ENCODE measurements around the gene KATNAL2.

KATNAL2 gene

GRCh38 chr18:46917108-46917802 lies at the start of gene KATNAL2, which contains the start of gene PIAS2:
Gene KATNAL2, plus strand, starts transcription at chr18:46917602. Its CDS starts 29,271 bp downstream, at chr18:46946873.
Gene PIAS2, minus strand, starts transcription at chr18:46917507. Its CDS starts 162 bp downstream, at chr18:46917345.
- peak; percentile 88 for DNase-seq

GRCh38 chr18:46868169-46868921 lies 49.1 kb upstream of the KATNAL2 start:
- peak; percentile 4 for DNase-seq

- no peak for DNase-seq
These were observed 39.9 kb upstream of the KATNAL2 start for GRCh38 chr18:46877329-46877987.

GRCh38 chr18:46883180-46883579 lies 34.2 kb upstream of the KATNAL2 start:
- DNase-seq: no peak

- DNase-seq: no peak
These were observed 30.5 kb upstream of the KATNAL2 start for GRCh38 chr18:46886893-46887292.

- DNase-seq: no peak
These were observed 28.4 kb upstream of the KATNAL2 start for GRCh38 chr18:46888965-46889364.

- no peak for DNase-seq
These were observed 25.6 kb upstream of the KATNAL2 start for GRCh38 chr18:46891742-46892214.

- no peak for DNase-seq
These were observed 24.6 kb upstream of the KATNAL2 start for GRCh38 chr18:46892842-46893241.

GRCh38 chr18:46893360-46893759 lies 24.0 kb upstream of the KATNAL2 start:
- no peak for DNase-seq

GRCh38 chr18:46894124-46894523 lies 23.3 kb upstream of the KATNAL2 start:
- DNase-seq: no peak

- DNase-seq: no peak
These were observed 18.0 kb upstream of the KATNAL2 start for GRCh38 chr18:46899274-46899948.

- DNase-seq: no peak
These were observed 14.0 kb upstream of the KATNAL2 start for GRCh38 chr18:46903406-46903805.

GRCh38 chr18:46909497-46909896 lies 7.9 kb upstream of the KATNAL2 start:
- no peak for DNase-seq

- DNase-seq: no peak
These were observed 6.5 kb upstream of the KATNAL2 start for GRCh38 chr18:46910856-46911255.

GRCh38 chr18:46915800-46916550 lies 1.4 kb upstream of the KATNAL2 start:
- DNase-seq: no peak

- DNase-seq: peak; percentile 4
These were observed 773 bp upstream of the KATNAL2 start for GRCh38 chr18:46916551-46917107.

GRCh38 chr18:46917803-46918600 lies 600 bp downstream of the KATNAL2 start:
- no peak for DNase-seq

GRCh38 chr18:46920067-46920466 lies 2.7 kb downstream of the KATNAL2 start:
- no peak for DNase-seq

- DNase-seq: no peak
These were observed 3.3 kb downstream of the KATNAL2 start for GRCh38 chr18:46920653-46921052.

- no peak for DNase-seq
These were observed 22.0 kb downstream of the KATNAL2 start for GRCh38 chr18:46939337-46939963.

Data from suppressor macrophage treated with lipopolysaccharide for 4 hours (primary cell).